Measurements from ENCODE around the gene ERLIN1.

Gene ERLIN1

GRCh38 chr10:100175875-100176274, 10.0 kb downstream of the ERLIN1 start:
- no peaks in the 10 kb centered on the region for H3K27me3 ChIP-seq (ENCODE audit: insufficient read depth, poor library complexity, severe bottlenecking)
- no peak overlapping the region for H3K4me3 ChIP-seq (ENCODE audit: severe bottlenecking)
- no peak for TF ChIP-seq CTCF (IDR thresholded peaks at IDR 0.05; ENCODE audit: poor library complexity, severe bottlenecking)
- H3K9me3 ChIP-seq (ENCODE audit: severe bottlenecking), result no peaks in the 10 kb centered on the region
- no peak for ATAC-seq (ENCODE audit: low read depth)
- no peak for DNase-seq (ENCODE audit: low spot score)
- peaks cover 90% of the 10 kb centered on the region for H3K36me3 ChIP-seq (ENCODE audit: low read depth)
- H3K27ac ChIP-seq (ENCODE audit: poor library complexity, severe bottlenecking), result no peak overlapping the region
- H3K4me1 ChIP-seq (ENCODE audit: insufficient read depth, poor library complexity, severe bottlenecking), result no peaks in the 10 kb centered on the region

- peaks cover 85% of the 10 kb centered on the region for H3K36me3 ChIP-seq (ENCODE audit: low read depth)
- H3K4me1 ChIP-seq (ENCODE audit: insufficient read depth, poor library complexity, severe bottlenecking), result no peaks in the 10 kb centered on the region
- H3K9me3 ChIP-seq (ENCODE audit: severe bottlenecking), result no peaks in the 10 kb centered on the region
- TF ChIP-seq CTCF (IDR thresholded peaks at IDR 0.05; ENCODE audit: poor library complexity, severe bottlenecking), result no peak
- H3K4me3 ChIP-seq (ENCODE audit: severe bottlenecking), result no peak overlapping the region
- no peaks in the 10 kb centered on the region for H3K27me3 ChIP-seq (ENCODE audit: insufficient read depth, poor library complexity, severe bottlenecking)
- no peak overlapping the region for H3K27ac ChIP-seq (ENCODE audit: poor library complexity, severe bottlenecking)
- DNase-seq (ENCODE audit: low spot score) (no peak), ATAC-seq (ENCODE audit: low read depth) (no peak)
Observed at GRCh38 chr10:100174699-100175677, 10.8 kb downstream of the ERLIN1 start.

GRCh38 chr10:100173035-100173434, 12.8 kb downstream of the ERLIN1 start:
- DNase-seq (ENCODE audit: low spot score), result no peak
- H3K27ac ChIP-seq (ENCODE audit: poor library complexity, severe bottlenecking), result no peak overlapping the region
- H3K4me3 ChIP-seq (ENCODE audit: severe bottlenecking), result no peak overlapping the region
- H3K36me3 ChIP-seq (ENCODE audit: low read depth), result peaks cover 76% of the 10 kb centered on the region
- no peaks in the 10 kb centered on the region for H3K4me1 ChIP-seq (ENCODE audit: insufficient read depth, poor library complexity, severe bottlenecking)
- ATAC-seq (ENCODE audit: low read depth), result no peak
- no peaks in the 10 kb centered on the region for H3K9me3 ChIP-seq (ENCODE audit: severe bottlenecking)
- TF ChIP-seq CTCF (IDR thresholded peaks at IDR 0.05; ENCODE audit: poor library complexity, severe bottlenecking), result no peak
- H3K27me3 ChIP-seq (ENCODE audit: insufficient read depth, poor library complexity, severe bottlenecking), result no peaks in the 10 kb centered on the region

GRCh38 chr10:100172349-100172748, 13.5 kb downstream of the ERLIN1 start:
- Histone ChIP-seq H3K4me3 (ENCODE audit: severe bottlenecking) (no peak overlapping the region), H3K4me1 (ENCODE audit: insufficient read depth, poor library complexity, severe bottlenecking) (no peaks in the 10 kb centered on the region), H3K36me3 (ENCODE audit: low read depth) (peaks cover 74% of the 10 kb centered on the region), H3K27ac (ENCODE audit: poor library complexity, severe bottlenecking) (no peak overlapping the region), H3K27me3 (ENCODE audit: insufficient read depth, poor library complexity, severe bottlenecking) (no peaks in the 10 kb centered on the region), H3K9me3 (ENCODE audit: severe bottlenecking) (no peaks in the 10 kb centered on the region)
- ATAC-seq (ENCODE audit: low read depth), result no peak
- no peak for DNase-seq (ENCODE audit: low spot score)
- no peak for TF ChIP-seq CTCF (IDR thresholded peaks at IDR 0.05; ENCODE audit: poor library complexity, severe bottlenecking)

GRCh38 chr10:100168313-100168643, 17.6 kb downstream of the ERLIN1 start:
- TF ChIP-seq CTCF (IDR thresholded peaks at IDR 0.05; ENCODE audit: poor library complexity, severe bottlenecking), result no peak
- Histone ChIP-seq H3K36me3 (ENCODE audit: low read depth) (peaks cover 48% of the 10 kb centered on the region), H3K4me3 (ENCODE audit: severe bottlenecking) (no peak overlapping the region), H3K4me1 (ENCODE audit: insufficient read depth, poor library complexity, severe bottlenecking) (no peaks in the 10 kb centered on the region), H3K27me3 (ENCODE audit: insufficient read depth, poor library complexity, severe bottlenecking) (no peaks in the 10 kb centered on the region), H3K27ac (ENCODE audit: poor library complexity, severe bottlenecking) (no peak overlapping the region), H3K9me3 (ENCODE audit: severe bottlenecking) (no peaks in the 10 kb centered on the region)
- DNase-seq (ENCODE audit: low spot score), result no peak
- no peak for ATAC-seq (ENCODE audit: low read depth)

Measured in RWPE2 (cell line).